Activated naive CD8-positive, alpha-beta T cell treated with anti-CD3 and anti-CD28 coated beads, Interleukin-2, amount 50 U/mL, for 16 hours (primary cell): ENCODE results near the gene TRPV5.

Experiments
- DNase-seq: peaks from one replicate; pipeline ENCODE4 v3.0.0-alpha.2; 2020; ENCODE audit warnings: low read depth, low spot score

TRPV5 gene

GRCh38 chr7:142940966-142941535, 7.5 kb upstream of the TRPV5 start:
- no peak for DNase-seq

GRCh38 chr7:142939226-142939910, 5.8 kb upstream of the TRPV5 start, which contains the start of gene LLCFC1:
Gene LLCFC1 (plus strand): TSS chr7:142939484. CDS start chr7:142939622, 138 bp downstream.
- no peak for DNase-seq

GRCh38 chr7:142938611-142939010, 5.1 kb upstream of the TRPV5 start:
- DNase-seq = no peak

- no peak for DNase-seq
Observed at GRCh38 chr7:142935941-142936565, 2.5 kb upstream of the TRPV5 start.

- no peak for DNase-seq
Observed at GRCh38 chr7:142934056-142934455, 510 bp upstream of the TRPV5 start.

- DNase-seq = no peak
Observed at GRCh38 chr7:142933092-142933475, 462 bp downstream of the TRPV5 start.

GRCh38 chr7:142932386-142933091, 1.0 kb downstream of the TRPV5 start:
- no peak for DNase-seq

GRCh38 chr7:142930126-142930730, 3.3 kb downstream of the TRPV5 start:
- DNase-seq = no peak

- no peak for DNase-seq
Observed at GRCh38 chr7:142927949-142928348, 5.6 kb downstream of the TRPV5 start.

GRCh38 chr7:142927085-142927745, 6.3 kb downstream of the TRPV5 start:
- DNase-seq = no peak

GRCh38 chr7:142925413-142925812, 8.1 kb downstream of the TRPV5 start:
- DNase-seq = no peak

GRCh38 chr7:142923391-142923790, 10.2 kb downstream of the TRPV5 start:
- DNase-seq = no peak

- no peak for DNase-seq
Observed at GRCh38 chr7:142919656-142920055, 13.9 kb downstream of the TRPV5 start.

- no peak for DNase-seq
Observed at GRCh38 chr7:142918901-142919300, 14.6 kb downstream of the TRPV5 start.

- no peak for DNase-seq
Observed at GRCh38 chr7:142917447-142917846, 16.1 kb downstream of the TRPV5 start.

GRCh38 chr7:142916508-142916907, 17.0 kb downstream of the TRPV5 start:
- no peak for DNase-seq

- no peak for DNase-seq
Observed at GRCh38 chr7:142915315-142915714, 18.2 kb downstream of the TRPV5 start.

- DNase-seq = no peak
Observed at GRCh38 chr7:142914121-142914520, 19.4 kb downstream of the TRPV5 start.

GRCh38 chr7:142913566-142913965, 20.0 kb downstream of the TRPV5 start:
- no peak for DNase-seq

GRCh38 chr7:142913051-142913450, 20.5 kb downstream of the TRPV5 start:
- DNase-seq = no peak

- DNase-seq = no peak
Observed at GRCh38 chr7:142910481-142910880, 23.1 kb downstream of the TRPV5 start.
